ENCODE results near the gene SIK3.

GRCh38 chr11:116873381-116873780 lies 224.8 kb downstream of the SIK3 start:
- TF ChIP-seq CTCF (IDR thresholded peaks at IDR 0.05) (no peak), EP300 (IDR thresholded peaks at IDR 0.05) (no peak), POLR2A (IDR thresholded peaks at IDR 0.05) (no peak)
